Adrenal gland (tissue), 5 donors: ENCODE measurements around the gene CAMTA1.

ENCODE experiments used
- CTCF ChIP-seq, 6 experiments: fragments of 450-650 bp in 4 of 6; fragments of 200-600 bp in 2 of 6; sonication (generic) in 1 of 6; IDR thresholded peaks; 1 replicate in 5 of 6; 2 replicates in 1 of 6; pipeline versions ENCODE4 v1.5.1 to v1.8.0; 2016 to 2021; ENCODE audit warnings: antibody characterized with exemption in 6 of 6, mild to moderate bottlenecking in 2 of 6, moderate library complexity in 1 of 6
- POLR2A ChIP-seq, 2 donors: fragments of 450-650 bp; IDR thresholded peaks; one replicate each; pipeline ENCODE4 v1.6.1; 2017; ENCODE audit warnings: antibody characterized with exemption in 2 of 2, mild to moderate bottlenecking in 2 of 2, moderate library complexity in 1 of 2
- donor health status: DM: no; HTN: no; CAD: no.

- TF ChIP-seq CTCF (IDR thresholded peaks at IDR 0.05) (no peak), POLR2A (IDR thresholded peaks at IDR 0.05) (no peak)
These were observed 290.9 kb downstream of the CAMTA1 start for GRCh38 chr1:7076117-7076516.
